ENCODE data around the gene AP3B1.

AP3B1 gene

DNA sequence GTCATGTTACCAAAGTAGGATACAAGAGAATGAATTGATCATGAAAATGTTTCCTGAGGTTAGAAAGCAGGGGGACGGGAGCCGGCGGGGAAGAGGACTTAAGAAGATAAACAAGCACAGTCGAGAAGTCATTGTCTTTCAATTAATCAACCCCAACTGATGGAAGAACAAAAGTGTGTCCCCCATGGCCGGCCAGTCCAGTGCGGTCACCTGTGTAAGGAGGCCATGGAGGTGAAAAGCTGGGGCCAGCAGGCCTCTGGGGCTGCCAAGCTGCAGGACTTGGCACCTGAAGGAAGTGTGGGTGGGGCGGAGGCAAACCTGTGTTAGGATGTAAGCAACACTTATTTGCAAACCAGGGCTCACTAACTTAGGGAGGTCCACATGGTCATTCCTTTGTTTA is 295.1 kb downstream of the AP3B1 start:
- DNase-seq: no peak

DNA sequence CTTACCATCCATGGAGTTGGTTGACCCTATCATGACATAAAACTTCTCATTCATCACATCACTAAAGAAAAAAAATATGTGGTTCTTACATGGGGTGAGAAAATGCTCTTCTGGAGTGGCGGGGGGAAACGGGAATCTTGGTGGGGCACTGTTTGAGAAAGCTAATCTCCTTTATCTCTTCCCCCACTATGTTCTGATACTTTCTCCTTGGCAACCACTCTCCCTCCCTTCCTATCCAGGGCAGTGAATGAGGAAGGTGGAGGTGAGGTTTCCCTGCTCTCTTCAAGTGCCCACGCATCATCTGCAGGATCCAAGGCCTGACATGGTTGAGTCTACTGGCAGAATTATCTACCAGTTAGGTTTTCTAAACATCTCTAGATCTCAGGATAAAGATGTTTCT is 297.6 kb downstream of the AP3B1 start:
- DNase-seq: no peak

DNA sequence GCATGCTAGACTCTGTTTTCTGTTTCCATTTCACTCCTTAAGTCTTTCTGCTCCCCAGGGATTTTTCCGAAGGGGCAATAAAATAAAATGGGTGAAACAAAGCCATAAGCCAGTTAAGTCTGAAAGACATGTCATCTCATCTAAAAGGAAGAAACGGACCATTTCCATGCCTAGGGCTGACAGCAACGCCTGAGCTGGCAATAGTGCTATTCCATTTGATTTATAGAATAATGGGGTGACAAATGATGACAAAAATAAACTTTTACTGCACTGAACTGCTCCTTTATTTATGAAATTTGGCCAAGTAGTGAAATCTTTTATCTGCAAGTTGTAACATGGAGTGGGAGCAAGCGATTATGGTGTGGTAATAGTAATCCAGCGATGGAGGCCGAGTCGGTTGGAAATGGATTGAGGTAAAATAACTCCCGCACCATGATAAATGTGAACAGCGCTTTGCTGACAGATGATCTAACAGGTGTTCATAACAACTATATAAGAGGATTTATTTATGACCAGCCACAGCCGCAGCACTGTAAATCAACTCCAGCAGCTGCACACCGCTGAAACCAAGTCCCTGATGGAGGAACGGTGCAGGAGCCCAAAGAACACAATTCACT is 298.6 kb downstream of the AP3B1 start:
- no peak for DNase-seq

DNA sequence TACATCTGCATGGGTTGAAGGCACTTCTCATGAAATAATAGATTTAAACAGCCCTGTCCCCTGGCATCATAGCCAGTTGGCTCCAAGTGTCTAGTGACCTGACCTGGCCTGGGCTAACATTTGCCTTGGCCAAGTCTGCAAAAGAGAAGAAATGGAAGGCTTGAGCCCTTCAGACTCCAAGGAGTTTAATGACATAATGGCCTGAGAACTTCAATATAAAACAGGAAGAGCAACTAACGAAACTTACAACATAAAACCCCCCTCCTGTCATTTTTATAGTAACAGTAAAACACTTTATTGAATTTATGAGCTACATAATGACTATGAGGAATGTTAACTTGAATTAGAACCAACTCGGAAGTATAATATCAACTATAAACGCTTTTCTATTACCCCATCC is 299.6 kb downstream of the AP3B1 start:
- DNase-seq: no peak

DNA sequence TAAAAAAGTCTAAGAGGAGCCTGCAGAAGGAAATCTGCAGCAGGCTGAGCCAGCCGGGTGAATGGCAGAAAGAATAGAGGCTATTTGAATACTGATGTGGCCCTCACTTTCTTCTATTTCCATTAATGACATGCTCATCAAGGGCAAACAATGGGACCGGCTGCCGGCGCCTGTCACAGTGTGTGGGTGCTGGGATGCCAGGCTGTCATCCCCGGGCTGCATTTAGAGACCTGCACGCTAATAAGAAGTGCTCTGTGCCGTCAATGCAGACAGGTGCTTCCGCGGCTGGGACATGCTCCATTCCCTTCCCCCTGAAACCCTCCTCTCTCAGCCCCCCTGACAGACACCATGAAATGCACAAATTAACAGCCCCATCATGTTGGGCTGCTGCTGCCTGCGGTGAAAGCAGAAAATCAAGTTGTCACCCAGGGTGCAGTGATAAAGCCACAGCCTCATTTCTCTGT is 300.6 kb downstream of the AP3B1 start:
- no peak for DNase-seq

DNA sequence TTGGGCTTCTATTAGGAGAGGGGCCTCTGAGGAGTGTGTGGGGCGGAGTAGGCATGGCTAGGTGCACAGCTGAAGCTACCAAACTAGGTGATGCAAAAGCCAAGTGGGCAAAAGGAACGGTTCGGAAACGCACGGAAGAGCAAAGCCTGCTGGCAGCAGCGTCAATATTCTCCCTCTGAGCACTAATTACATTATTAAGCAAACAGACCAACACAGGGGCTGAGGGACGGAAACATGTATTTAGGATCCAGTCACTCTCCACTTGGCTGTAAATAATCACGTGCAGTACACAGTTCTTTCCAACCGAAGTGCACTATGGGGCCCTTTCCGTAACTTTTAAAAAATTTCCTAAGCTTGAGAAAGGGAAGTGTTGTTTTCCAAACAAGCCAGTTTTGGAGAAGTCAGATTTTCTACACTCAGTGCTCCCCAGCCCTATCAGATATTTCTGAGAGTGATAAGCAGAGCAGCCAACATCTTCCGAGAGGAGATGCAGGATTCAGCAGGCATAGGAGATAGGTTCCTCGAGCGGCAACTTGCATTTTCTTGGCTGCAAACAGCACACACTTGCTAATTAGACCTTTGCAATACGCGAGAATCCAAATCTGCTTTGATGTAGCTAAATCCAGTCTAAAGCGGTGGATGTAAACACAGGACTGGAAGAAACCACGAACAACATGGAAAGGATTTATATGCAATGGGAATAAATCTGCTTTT is 301.2 kb downstream of the AP3B1 start:
- no peak for DNase-seq

DNA sequence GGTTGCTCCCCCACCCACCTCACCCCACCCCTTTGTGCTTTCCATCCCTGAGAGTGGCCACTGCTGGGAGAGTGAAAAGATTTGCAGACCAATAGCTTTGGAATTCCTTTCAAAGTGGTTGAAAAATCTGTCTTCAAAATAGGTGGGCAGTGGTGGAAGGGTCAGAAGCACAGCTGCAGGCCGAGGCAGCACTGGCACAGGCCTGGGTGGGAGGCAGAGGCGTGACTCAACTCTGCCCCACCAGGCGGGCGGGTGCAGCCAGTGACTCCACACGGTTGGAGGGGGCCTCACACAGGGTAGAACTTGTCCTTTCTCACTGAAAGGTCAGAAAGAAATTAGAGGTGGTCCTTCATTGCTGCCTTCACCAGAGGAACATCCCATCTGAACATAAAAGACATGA is 303.4 kb downstream of the AP3B1 start:
- no peak for DNase-seq

DNA sequence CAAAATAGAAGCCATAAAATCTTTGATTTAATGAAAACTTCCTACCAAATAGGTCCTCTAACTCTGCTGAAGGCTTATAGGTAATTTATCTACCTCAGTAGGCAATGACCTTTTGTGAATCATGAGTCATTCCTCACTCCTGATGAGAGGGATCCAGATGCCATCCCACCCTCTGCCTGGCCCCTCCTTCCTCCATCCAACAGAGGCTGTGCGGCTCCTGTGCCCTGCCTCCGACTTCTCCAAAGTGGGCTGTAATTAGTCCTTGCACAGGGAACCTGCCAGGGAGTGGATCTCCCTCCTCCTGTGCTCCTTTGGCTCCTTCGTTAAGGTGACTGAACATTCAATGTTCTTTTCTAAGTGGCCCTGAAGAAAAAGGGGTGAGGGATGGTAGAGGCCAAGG is 304.5 kb downstream of the AP3B1 start:
- DNase-seq: no peak

DNA sequence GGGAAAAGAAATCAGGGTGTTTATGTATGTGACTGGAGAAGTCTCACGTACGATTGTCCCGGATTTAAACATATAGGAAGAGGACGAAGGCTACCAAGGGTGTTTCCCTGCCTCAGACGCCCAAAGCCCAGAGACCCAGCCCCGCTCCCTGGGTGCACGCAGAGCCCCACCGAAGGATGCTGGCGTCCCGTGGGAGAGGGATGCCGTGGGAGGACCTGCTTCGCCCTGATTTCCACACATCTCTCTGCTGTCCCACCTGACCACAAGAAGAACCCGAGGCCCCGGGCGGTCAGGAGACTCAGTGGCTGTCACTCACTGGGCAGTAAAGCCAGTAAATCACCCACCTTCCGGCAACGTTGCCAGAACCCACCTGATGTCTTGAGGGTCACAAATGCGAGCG is 306.5 kb downstream of the AP3B1 start:
- no peak for DNase-seq

DNA sequence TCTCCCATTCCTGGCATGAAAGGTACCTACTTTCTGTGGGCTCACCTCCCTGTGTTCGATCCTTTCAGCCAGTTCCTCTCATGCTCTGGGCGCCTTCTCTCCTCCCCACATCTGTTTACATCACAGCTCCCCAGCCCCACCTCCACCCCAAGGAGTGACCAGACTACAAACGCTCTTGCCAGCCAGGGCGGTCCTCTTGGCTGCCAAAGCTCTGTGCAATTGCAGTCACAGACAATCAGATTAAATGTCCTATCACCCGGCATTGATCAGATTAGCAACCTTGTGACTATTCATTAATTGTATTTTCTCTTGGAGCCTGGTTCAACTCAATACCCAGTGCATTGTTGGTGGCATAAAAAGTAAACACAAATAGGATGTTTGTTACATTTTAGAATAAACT is 307.2 kb downstream of the AP3B1 start:
- DNase-seq: no peak

DNA sequence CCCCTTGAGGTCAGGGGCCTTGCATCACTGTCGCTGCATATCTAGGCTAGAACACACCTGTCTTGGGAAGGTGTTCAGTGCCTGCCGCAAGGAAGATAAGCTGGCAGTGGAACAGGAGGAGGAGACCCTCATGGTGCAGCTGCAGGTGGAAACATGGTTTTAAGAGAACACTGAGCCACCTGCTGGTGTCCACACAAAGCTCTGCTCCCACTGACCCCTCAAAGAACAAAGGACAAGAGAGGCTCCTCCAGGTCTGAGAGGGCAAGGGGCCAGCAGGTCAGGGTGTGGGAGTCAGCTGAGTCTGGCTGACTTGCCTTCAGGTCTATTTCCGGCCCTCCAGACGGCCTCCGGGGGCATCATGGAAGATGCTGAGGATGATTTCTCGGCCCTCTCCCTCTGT is 308.2 kb downstream of the AP3B1 start:
- DNase-seq: no peak

DNA sequence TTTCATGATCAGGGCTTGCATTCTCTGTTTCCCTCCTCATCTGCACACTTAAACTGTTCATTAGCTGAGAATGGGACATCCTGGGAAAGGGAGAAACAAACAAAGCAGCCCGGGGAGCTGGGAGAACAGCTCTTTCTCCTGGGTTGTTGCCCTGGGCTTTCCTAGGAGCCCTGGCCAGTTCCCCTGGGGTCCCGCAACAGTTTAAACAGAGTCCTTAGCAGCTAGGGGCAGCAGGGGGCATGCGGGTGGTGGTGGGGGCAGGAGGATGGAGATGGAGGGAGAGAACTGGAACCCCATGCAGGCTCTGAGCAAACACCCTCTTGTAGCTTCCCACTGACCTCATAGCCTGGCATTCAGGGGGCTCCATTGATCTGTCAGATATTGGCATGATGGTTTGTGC is 309.3 kb downstream of the AP3B1 start:
- DNase-seq: no peak

DNA sequence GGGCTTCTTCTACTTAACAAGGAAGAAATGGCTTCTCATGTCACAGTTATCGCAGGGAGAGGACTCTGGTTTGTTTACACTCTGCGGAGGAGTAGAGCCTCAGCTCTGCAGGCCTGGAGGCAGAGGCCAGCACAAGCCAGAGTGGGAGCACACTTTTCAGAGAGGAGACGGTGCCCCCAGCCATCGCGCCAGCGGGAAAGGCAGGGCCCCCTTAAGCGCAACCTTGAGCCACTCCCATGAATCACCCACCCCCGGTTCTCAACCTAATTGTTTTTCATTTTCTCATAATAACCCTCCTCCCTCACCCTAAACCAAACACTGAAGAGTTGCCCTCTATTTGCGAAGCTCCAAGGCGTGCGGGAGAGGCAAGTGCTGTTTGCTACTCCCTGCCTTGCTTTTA is 309.9 kb downstream of the AP3B1 start:
- no peak for DNase-seq

DNA sequence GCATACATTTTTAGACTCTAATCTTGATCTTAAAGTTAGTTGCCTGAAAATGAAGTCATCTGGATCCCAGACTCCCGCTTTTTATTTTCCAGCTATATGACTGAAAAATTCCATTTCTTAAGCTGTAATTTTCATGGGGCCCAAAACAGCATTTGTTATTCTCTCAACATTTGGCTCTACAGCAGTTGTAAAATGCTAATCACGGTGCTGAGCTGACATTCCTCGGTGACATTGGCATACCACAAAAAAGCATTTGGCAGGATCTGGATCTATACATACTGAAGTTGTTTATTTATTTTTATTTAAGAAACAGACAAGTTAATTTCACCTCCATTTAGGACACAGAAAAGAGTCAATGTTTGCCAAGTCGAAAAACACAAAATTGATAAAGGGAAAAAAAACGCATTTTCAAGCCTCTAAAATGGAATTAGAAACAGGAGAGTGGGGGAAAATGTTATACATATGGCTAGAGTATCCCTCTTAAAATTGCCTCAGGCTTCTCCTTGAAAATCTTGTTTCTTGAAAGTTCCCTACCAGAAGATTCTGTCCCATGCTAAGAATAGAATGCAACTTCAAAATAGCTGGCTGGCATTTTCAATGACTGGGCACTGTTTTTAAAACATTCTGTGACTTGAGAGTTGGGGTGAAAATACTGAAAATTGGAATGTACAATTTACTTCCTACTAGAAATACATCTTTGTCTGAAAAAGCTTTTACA is 310.9 kb downstream of the AP3B1 start:
- DNase-seq: no peak

DNA sequence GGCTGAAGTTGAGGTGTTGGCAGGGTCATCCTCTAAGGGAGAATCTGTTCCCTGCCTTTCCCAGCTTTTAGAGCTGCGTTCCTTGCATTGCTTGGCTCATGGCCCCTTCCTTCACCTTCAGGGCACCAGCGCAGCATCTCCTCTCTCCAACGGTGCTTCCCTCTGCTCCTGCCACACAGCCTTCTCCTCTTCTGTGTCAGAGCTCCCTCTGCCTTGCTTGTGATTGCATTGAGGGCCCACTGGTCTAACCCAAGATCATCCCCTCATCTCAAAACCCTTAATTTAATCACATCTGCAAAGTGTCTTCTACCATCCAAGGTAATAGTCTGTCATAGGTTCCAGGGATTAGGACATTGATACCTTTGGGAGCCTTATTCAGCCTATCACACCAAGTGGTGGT is 312.7 kb downstream of the AP3B1 start:
- DNase-seq: no peak

DNA sequence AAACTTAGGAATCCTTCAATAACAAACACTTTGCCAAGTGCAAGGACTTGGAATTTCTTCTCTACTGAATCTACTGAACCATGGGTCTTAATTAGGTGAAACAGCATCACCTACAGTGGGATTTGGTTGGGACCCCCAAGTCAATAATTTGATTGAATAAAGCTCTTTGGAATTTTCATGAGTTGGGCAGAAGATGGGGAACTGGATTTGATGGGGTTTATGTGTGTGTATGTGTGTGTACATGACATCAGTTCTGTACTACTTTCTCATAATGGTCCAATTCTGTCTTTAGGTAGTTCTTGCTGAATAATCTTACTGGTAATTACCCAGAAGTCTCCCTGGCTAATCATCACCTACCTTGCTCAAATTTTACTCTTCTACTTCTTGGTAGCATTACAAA is 319.9 kb downstream of the AP3B1 start:
- DNase-seq: no peak

DNA sequence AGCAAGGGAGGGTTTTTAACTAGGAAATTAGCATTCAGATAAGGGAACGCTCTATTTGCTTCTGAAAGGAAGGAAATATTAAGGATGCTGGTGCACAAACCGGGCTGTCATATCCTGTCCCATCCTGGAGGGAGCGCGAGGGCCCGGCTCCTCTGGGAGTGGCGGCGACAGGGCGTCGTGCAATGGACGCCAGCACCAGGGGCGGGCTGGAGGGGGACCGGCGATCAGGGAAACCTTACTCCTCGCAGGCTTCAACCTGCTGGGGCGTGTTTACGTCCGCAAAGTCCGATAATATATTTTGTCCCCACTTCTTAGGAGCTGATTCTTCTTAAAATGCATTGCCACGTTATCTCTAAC is 321.3 kb downstream of the AP3B1 start:
- DNase-seq: no peak

DNA sequence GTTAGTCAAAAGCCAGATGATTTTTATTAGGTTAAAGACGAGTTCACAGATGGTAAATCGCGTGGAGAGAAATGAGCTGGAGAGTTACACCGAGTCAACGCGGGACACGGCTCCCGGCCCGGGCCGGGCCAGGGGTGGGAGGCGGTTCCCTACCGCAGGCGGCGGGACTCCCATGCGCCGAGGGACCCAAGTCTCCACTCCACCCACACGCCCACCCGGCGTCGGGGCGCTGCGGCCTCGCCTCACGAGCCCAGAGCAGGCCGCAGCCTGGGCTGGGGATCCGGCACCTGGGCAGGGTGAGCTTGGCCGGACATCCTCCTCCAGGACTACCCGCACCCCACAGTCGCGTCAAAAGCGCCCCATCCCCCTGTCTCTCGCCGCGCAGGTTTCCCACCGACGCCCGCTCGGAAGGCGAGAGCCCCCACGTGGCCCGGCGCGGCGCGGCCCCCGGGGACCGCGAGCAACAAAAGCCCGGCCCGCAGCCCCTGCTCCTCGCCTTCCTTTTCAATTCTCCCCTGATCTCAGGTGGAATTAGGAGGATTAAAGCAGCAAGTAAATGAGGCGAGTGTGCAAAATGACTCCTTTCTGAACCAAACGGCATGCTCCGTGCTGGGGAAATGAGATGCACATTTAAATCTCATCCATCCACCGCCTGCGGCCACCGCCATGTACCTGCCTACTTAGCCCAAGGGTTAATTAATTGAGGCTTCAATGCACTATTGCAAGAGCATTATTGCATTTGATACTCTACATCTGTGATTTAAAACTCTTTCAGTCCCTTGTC is 321.8 kb downstream of the AP3B1 start:
- DNase-seq: no peak

DNA sequence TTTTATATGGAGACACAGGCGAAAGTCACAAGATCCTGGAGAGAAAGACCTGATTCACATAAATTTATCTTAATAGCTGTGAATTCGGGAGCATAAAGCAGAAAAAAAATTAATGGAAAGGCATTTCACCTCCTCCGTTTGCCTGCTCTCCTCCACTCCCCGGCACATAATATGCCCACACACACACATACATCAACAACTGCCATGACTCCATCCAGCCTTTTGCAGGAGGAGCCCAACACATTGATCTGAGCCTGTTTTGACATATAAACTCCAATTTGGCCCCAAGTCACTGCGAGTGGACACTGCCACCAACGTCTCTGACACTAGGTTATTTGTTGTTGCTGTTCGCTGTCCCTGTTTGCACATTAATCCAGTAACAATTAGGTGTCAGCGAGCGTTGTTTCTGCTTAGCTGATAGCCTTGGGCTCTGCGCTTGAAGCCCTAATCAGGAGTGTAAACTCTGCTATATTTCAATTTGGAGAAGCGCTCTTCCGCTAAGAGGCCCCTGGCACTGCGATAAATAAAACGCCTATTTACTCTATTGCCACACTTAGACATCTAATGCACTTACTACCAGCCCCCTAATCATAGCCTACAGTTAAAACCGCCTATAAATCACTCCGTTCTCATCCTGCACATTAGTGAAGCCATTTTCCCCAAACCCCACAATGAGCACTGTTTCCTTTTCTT is 322.6 kb downstream of the AP3B1 start:
- DNase-seq: no peak

DNA sequence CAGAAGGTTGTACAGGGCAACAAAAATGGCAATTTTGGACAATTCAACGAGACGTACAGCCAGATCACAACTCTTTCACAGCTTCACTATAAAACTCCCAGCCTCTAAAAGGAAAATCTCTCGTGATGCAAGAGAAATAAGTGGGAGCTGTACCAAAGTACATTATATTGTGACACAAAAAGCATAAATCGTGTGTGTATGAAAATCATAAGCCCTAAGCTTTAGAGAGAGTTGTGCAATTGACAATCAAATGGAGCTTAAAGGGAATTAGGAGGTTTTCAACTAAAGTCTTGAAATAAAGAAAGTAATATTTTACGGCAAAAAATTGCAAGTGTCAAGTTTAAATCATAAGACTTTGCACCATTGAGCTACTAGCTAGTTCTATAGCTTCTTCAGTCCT is 323.6 kb downstream of the AP3B1 start:
- no peak for DNase-seq

DNA sequence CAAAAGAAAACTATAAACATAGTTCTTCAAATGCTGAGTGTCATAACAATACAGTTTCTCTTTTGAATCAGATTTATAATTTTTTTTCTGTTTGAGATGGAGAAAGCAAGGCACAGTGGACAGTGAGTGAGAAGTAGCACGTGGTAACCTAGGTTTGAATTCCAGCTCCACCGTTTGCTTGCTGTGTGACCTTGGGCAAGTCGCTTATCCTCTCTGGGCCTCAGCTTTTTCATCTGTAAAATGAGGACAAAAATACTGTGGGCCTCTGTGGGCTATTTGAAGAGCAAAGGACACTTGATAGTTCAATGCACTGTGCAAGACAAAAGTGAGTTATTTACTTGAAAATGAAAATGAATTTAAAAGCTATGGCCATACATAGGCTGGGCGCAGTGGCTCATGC is 330.7 kb downstream of the AP3B1 start:
- DNase-seq: no peak

DNA sequence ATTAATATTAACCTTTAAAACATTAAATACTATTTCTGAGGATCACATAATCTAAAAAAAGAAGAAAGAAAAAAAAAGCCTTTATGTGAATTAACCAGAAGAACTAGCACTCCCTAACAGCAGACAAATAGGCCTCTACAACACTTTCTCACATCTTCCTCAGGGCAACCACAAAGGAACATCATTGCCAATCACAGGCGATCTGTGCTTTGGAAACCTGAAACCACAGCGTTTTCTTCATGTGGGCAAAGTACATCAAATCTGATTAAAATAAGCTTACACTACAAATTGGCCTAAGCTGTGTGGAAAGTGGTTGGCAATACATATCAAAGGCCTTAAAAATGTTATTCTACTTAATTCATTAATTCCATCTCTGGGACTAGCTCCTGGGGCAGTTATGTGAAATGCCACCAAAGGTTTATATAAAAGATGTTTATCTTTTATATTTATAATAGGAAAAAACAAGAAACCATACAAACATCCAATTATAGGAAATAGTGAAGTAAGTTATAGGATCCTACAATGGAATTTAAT is 333.6 kb downstream of the AP3B1 start:
- no peak for DNase-seq

DNA sequence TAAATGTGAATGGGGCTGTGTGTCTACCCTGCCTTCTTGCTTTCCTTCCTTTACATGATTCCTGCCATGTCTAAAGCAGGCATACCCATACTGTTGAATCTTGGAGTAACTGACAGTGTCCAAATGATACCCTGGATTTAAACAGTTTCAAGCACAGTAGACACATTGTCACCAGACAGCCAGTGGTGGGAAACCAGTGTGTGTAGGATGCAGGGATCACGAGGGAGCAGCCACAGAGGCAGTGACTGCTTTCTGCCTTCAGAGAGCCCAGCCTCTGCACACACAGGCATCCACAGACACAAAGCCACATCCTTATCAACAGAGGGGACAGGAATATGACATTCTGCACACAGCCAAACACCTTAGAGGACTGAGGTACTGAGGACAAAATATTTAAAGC is 334.2 kb downstream of the AP3B1 start:
- no peak for DNase-seq

Measured in CD4-positive, alpha-beta T cell treated with Interleukin-15 for 1 hour (primary cell).